H1 (cell line): ENCODE data around the gene HOXA10. TPM values are rescaled to one million over a fixed set of nuclear protein-coding genes. Genes with fewer than 3 reads are reported as not detected.
A peak's percentile ranks its signal among the peaks of the same experiment; 100 is the strongest.

Experiments used
- CTCF ChIA-PET: fragments of 300-600 bp; sonication (Branson Sonifier 250); formaldehyde crosslinking; loops from one replicate; lab custom pipeline; 2021; ENCODE audit not compliant: partially characterized antibody; lab: Charles Lee
- POLR2A ChIA-PET: fragments of 300-600 bp; sonication (Branson Sonifier 250); formaldehyde crosslinking; loops from one replicate; lab custom pipeline; 2021; ENCODE audit warnings: inconsistent platforms; ENCODE audit not compliant: partially characterized antibody; lab: Charles Lee
- DNase-seq, 2 experiments: peaks; one replicate each; pipeline versions ENCODE4 v3.0.0 to v3.0.0-alpha.2; 2010 to 2022; ENCODE audit warnings: low spot score in 2 of 2, low read depth in 1 of 2, mixed read lengths in 1 of 2
- FAIRE-seq: peaks from 2 replicates; lab custom pipeline; 2011; peaks lifted over from hg19 to GRCh38; lab: Jason Lieb, UNC
- H2AFZ ChIP-seq: 2 replicates; pipeline ENCODE4 v1.8.1; 2012; ENCODE audit warnings: low read length, inconsistent platforms
- H2AK5ac ChIP-seq: 2 replicates; pipeline ENCODE4 v1.6.1; 2013; ENCODE audit warnings: low read depth, low read length
- H2BK120ac ChIP-seq: replicated peaks from 2 replicates; pipeline ENCODE3; 2013; ENCODE audit warnings: low read depth, low read length, inconsistent platforms
- H2BK12ac ChIP-seq: 2 replicates; pipeline ENCODE4 v1.6.1; 2013; ENCODE audit warnings: low read depth, low read length
- H2BK15ac ChIP-seq: 2 replicates; pipeline ENCODE4 v1.6.1; 2013; ENCODE audit warnings: low read length
- H2BK20ac ChIP-seq: 2 replicates; pipeline ENCODE4 v1.6.1; 2013; ENCODE audit warnings: low read length
- H2BK5ac ChIP-seq: 2 replicates; pipeline ENCODE4 v1.6.1; 2013; ENCODE audit warnings: low read depth, low read length
- H3K14ac ChIP-seq: 2 replicates; pipeline ENCODE4 v1.6.1; 2013; ENCODE audit warnings: inconsistent platforms; ENCODE audit not compliant: insufficient read length
- H3K18ac ChIP-seq: 2 replicates; pipeline ENCODE4 v1.6.1; 2013; ENCODE audit warnings: low read length; ENCODE audit errors: extremely low read depth
- H3K23ac ChIP-seq: 2 replicates; pipeline ENCODE4 v1.6.1; 2013; ENCODE audit warnings: inconsistent platforms; ENCODE audit not compliant: insufficient read length
- H3K23me2 ChIP-seq: 2 replicates; pipeline ENCODE4 v1.6.1; 2013; ENCODE audit warnings: low read depth, low read length
- H3K27ac ChIP-seq: 2 replicates; pipeline ENCODE4 v1.6.1; 2011; ENCODE audit warnings: low read depth, low read length, inconsistent platforms
- H3K27me3 ChIP-seq, 4 experiments: replicated peaks in 1 of 4; 1 replicate in 1 of 4; 2 replicates in 3 of 4; pipeline versions ENCODE4 v1.6.1 to v1.8.1; 2011 to 2013; ENCODE audit warnings: low read length in 3 of 4, mild to moderate bottlenecking in 3 of 4, inconsistent platforms in 2 of 4, mixed read lengths in 2 of 4, moderate library complexity in 1 of 4; ENCODE audit not compliant: control insufficient read depth in 3 of 4, insufficient read depth in 3 of 4; ENCODE audit errors: extremely low read depth in 1 of 4
- H3K36me3 ChIP-seq, 4 experiments: 2 replicates each; pipeline versions ENCODE4 v1.6.1 to v1.8.1; 2011 to 2013; ENCODE audit warnings: mild to moderate bottlenecking in 4 of 4, low read length in 3 of 4, moderate library complexity in 2 of 4, control low read depth in 1 of 4, inconsistent platforms in 1 of 4; ENCODE audit not compliant: insufficient read depth in 4 of 4, control insufficient read depth in 2 of 4
- H3K4ac ChIP-seq: replicated peaks from 2 replicates; pipeline ENCODE3; 2013; ENCODE audit warnings: low read length, low read depth, mixed read lengths, inconsistent platforms; ENCODE audit not compliant: insufficient read length
- H3K4me1 ChIP-seq, 4 experiments: replicated peaks in 1 of 4; 1 replicate in 1 of 4; 2 replicates in 3 of 4; pipeline versions ENCODE4 v1.6.1 to v1.8.1; 2011 to 2013; ENCODE audit warnings: low read length in 3 of 4, inconsistent platforms in 2 of 4, mixed read lengths in 1 of 4; ENCODE audit not compliant: insufficient read depth in 4 of 4, control insufficient read depth in 3 of 4
- H3K4me2 ChIP-seq, 2 experiments: 2 replicates each; pipeline versions ENCODE4 v1.6.1 to v1.8.1; 2011 to 2013; ENCODE audit warnings: low read depth in 2 of 2, low read length in 2 of 2, control low read depth in 1 of 2, inconsistent platforms in 1 of 2, mild to moderate bottlenecking in 1 of 2; ENCODE audit not compliant: insufficient read depth in 1 of 2
- H3K4me3 ChIP-seq, 4 experiments: fragments of 200-600, 300-600 bp in 1 of 4; sonication (generic), shearing (Covaris generic), sonication (Bioruptor Twin) in 1 of 4; 2 replicates each; pipeline versions ENCODE4 v1.5.1 to v1.8.1; 2011 to 2016; ENCODE audit warnings: low read length in 4 of 4, low read depth in 3 of 4, control low read depth in 2 of 4, inconsistent platforms in 2 of 4, mild to moderate bottlenecking in 2 of 4, mixed read lengths in 1 of 4, moderate library complexity in 1 of 4; ENCODE audit not compliant: insufficient read depth in 2 of 4; ENCODE audit errors: extremely low read depth in 1 of 4
- H3K56ac ChIP-seq: replicated peaks from 2 replicates; pipeline ENCODE3; 2013; ENCODE audit warnings: low read depth, mild to moderate bottlenecking, mixed read lengths, low read length, inconsistent platforms; ENCODE audit not compliant: insufficient read length
- H3K79me1 ChIP-seq: 2 replicates; pipeline ENCODE4 v1.6.1; 2013; ENCODE audit warnings: low read depth, low read length, control low read depth
- H3K79me2 ChIP-seq, 2 experiments: 2 replicates each; pipeline versions ENCODE4 v1.6.1 to v1.8.1; 2012 to 2013; ENCODE audit warnings: low read length in 2 of 2, mild to moderate bottlenecking in 2 of 2, inconsistent platforms in 1 of 2; ENCODE audit not compliant: insufficient read depth in 2 of 2, control insufficient read depth in 1 of 2
- H3K9ac ChIP-seq, 4 experiments: replicated peaks in 1 of 4; 1 replicate in 1 of 4; 2 replicates in 3 of 4; pipeline versions ENCODE4 v1.6.1 to v1.8.1; 2011 to 2013; ENCODE audit warnings: low read depth in 3 of 4, low read length in 3 of 4, control low read depth in 2 of 4, mild to moderate bottlenecking in 2 of 4, moderate library complexity in 2 of 4, inconsistent platforms in 1 of 4; ENCODE audit errors: extremely low read depth in 1 of 4
- H3K9me3 ChIP-seq, 2 experiments: 2 replicates each; pipeline versions ENCODE4 v1.6.1 to v1.8.1; 2012 to 2013; ENCODE audit warnings: mild to moderate bottlenecking in 2 of 2, moderate library complexity in 2 of 2, control low read depth in 1 of 2, inconsistent platforms in 1 of 2, low read depth in 1 of 2, low read length in 1 of 2, mixed read lengths in 1 of 2; ENCODE audit not compliant: insufficient read depth in 2 of 2
- H4K20me1 ChIP-seq, 2 experiments: replicated peaks in 1 of 2; 2 replicates each; pipeline versions ENCODE3 to v1.8.1; 2011 to 2013; ENCODE audit warnings: inconsistent platforms in 2 of 2, low read length in 2 of 2, mild to moderate bottlenecking in 1 of 2; ENCODE audit not compliant: insufficient read depth in 2 of 2, control insufficient read depth in 1 of 2
- H4K5ac ChIP-seq: 2 replicates; pipeline ENCODE4 v1.6.1; 2013; ENCODE audit warnings: low read length, low read depth, mixed read lengths, inconsistent platforms; ENCODE audit not compliant: insufficient read length
- H4K8ac ChIP-seq: 2 replicates; pipeline ENCODE4 v1.8.0; 2013; ENCODE audit warnings: mild to moderate bottlenecking, moderate library complexity, low read length, inconsistent platforms; ENCODE audit not compliant: insufficient read depth; ENCODE audit errors: extremely low read depth
- H4K91ac ChIP-seq: replicated peaks from 2 replicates; pipeline ENCODE3; 2013; ENCODE audit warnings: low read length, mixed read lengths, inconsistent platforms; ENCODE audit not compliant: insufficient read length
- BACH1 ChIP-seq: IDR thresholded peaks from 2 replicates; pipeline ENCODE4 v1.6.1; 2012; ENCODE audit warnings: low read length, improper control_type of control experiment
- JUND ChIP-seq: IDR thresholded peaks from 2 replicates; pipeline ENCODE4 v1.6.1; 2011; ENCODE audit warnings: mild to moderate bottlenecking, improper control_type of control experiment, low read length
- POU5F1 ChIP-seq: IDR thresholded peaks from 2 replicates; pipeline ENCODE4 v1.6.1; 2011; ENCODE audit warnings: low read depth, mild to moderate bottlenecking, low read length, moderate library complexity
- RNF2 ChIP-seq: fragments of 200-900, 300-1000 bp; sonication (generic); IDR thresholded peaks from 2 replicates; pipeline ENCODE4 v1.7.1; 2016; ENCODE audit warnings: borderline replicate concordance, low read depth, mild to moderate bottlenecking, antibody characterized with exemption, low read length; ENCODE audit not compliant: poor library complexity, severe bottlenecking; ENCODE audit errors: missing control alignments
- SP2 ChIP-seq: IDR thresholded peaks from 2 replicates; pipeline ENCODE4 v1.6.1; 2012; ENCODE audit warnings: mild to moderate bottlenecking, low read length, inconsistent platforms
- SRF ChIP-seq: IDR thresholded peaks from 2 replicates; pipeline ENCODE4 v1.6.1; 2011; ENCODE audit warnings: mild to moderate bottlenecking, low read depth, low read length, moderate library complexity
- WGBS, 2 experiments: shearing (Covaris generic) in 1 of 2; methylation state at CpG; one replicate each; pipeline versions ENCODE4 v1.1.6 to v1.1.7; 2013 to 2015; ENCODE audit warnings: low lambda C conversion rate in 2 of 2, mixed read lengths in 2 of 2, inconsistent platforms in 1 of 2, low coverage in 1 of 2, missing lambda C conversion rate in 1 of 2; ENCODE audit not compliant: insufficient replicate concordance in 2 of 2, insufficient coverage in 1 of 2, insufficient read length in 1 of 2; ENCODE audit errors: extremely low coverage in 1 of 2, missing lambda C conversion rate in 1 of 2; 5-methylcytosine and 5-hydroxymethylcytosine counted together
- polyA plus RNA-seq, 7 experiments: library from polyadenylated mRNA; depleted of rRNA in 3 of 7; stranded (reverse) in 5 of 7; unstranded in 2 of 7; fragments of >200 nt in 5 of 7; fragments of 200-250 nt in 2 of 7; gene quantifications; 1 replicate in 5 of 7; 2 replicates in 1 of 7; 4 replicates in 1 of 7; pipeline versions ENCODE4 v1.2.1 to v1.2.3, GENCODE V29; 2011 to 2013; ENCODE audit warnings: missing spikeins in 2 of 7, mixed read lengths in 2 of 7
- total RNA-seq: library from RNA; stranded (reverse); fragmentation: NEBNext Ultra II Directional; extraction: Animal tissue kit (Norgen Biotek cat#: 25700); gene quantifications from 2 replicates; pipeline ENCODE4 v1.2.1, GENCODE V29; 2021

Gene HOXA10
- total and polyA plus RNA-seq, 2 of the 8 experiments (the other 6 are each of a cell fraction or from before 2014, with no cell fraction given), result not detected

DNA sequence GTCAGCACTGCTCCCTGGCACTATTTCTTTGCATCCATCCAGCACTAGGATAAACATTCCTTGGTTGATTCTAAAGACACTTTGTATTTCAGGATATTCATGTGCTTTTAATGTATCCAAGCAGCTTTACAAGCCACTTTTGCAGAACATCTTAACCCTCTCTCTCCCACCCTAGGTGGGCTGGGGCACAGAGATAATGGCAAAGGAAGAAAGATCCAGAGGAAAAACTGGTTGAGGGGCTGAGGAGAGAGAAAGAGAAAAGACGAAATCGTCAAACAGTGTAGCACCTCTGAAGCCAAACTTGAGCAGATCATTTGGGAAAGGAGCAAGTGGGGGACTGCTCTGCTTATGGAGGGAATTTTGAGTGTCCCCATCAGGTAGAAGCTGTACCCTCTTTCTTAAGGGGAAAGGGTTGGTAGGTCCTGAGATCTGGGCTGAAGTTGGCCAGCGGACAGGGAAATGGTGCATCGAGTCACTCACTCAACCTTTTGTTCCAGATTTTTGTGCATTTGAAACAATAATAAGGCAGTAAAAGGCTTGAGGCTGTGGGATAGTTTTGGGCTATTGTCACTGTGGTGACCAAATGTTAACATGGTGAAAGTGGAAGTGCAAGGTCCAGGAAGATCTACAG lies 30.0 kb upstream of the HOXA10 start:
- CTCF ChIA-PET, result interaction anchor here (0.6 to 2.1 kb wide), 8 partner anchors 8 to 571 kb away, joined by 3 to 7 read pairs (median 4); no protein-coding TSS in a partner anchor
- no peak overlapping the region for H3K18ac ChIP-seq
- H2BK12ac ChIP-seq, result no peak overlapping the region
- H3K36me3 ChIP-seq, result peaks cover 0 to 16% (median 0%) of the 10 kb centered on the region in 4 experiments; a peak in 1 of 8 replicates
- no peak overlapping the region for H3K56ac ChIP-seq
- no peak for FAIRE-seq
- no peak overlapping the region for H3K14ac ChIP-seq
- H3K4ac ChIP-seq, result no peak overlapping the region
- 40% methylated on average over 3 of the region's 4 CpGs; no CpG with 5 or more reads in 1 of the 2 experiments for WGBS, 2 experiments
- peaks cover 0 to 5% (median 3%) of the 10 kb centered on the region in 4 experiments; a peak in 5 of 7 replicates for H3K4me1 ChIP-seq
- no peak overlapping the region for H2BK120ac ChIP-seq
- H3K9me3 ChIP-seq, result no peaks in the 10 kb centered on the region; a peak in 1 of 4 replicates
- H4K20me1 ChIP-seq, result peaks cover 30 to 48% of the 10 kb centered on the region in 2 experiments
- TF ChIP-seq JUND, result no peak
- TF ChIP-seq RNF2, result peak; percentile 5
- TF ChIP-seq SP2, result no peak
- TF ChIP-seq POU5F1, result no peak
- no peak for TF ChIP-seq SRF
- no peak for TF ChIP-seq BACH1
- POLR2A ChIA-PET, result interaction anchor here (1.2 kb wide), 1 partner anchor 35 kb away, joined by 3 read pairs; no protein-coding TSS in a partner anchor
- H3K79me1 ChIP-seq, result no peaks in the 10 kb centered on the region; the same call in 1 of the 2 replicates
- H3K79me2 ChIP-seq, result no peaks in the 10 kb centered on the region
- H4K5ac ChIP-seq, result no peak overlapping the region
- no peaks in the 10 kb centered on the region; the same call in 1 of the 2 replicates for H3K23me2 ChIP-seq
- H3K4me2 ChIP-seq, result no peak overlapping the region
- H2BK20ac ChIP-seq, result no peak overlapping the region
- no peak overlapping the region for H3K23ac ChIP-seq
- H4K8ac ChIP-seq, result no peak overlapping the region
- no peak overlapping the region for H2BK5ac ChIP-seq
- H2AK5ac ChIP-seq, result no peak overlapping the region
- H3K27me3 ChIP-seq, result peaks cover 97 to 100% (median 100%) of the 10 kb centered on the region in 4 experiments
- DNase-seq, result peak in 1 of 2 experiments; percentile 42
- no peak overlapping the region for H4K91ac ChIP-seq
- H3K4me3 ChIP-seq, result no peak overlapping the region
- no peak overlapping the region for H2BK15ac ChIP-seq
- H3K27ac ChIP-seq, result no peak overlapping the region
- no peak overlapping the region for H3K9ac ChIP-seq
- no peak overlapping the region for H2AFZ ChIP-seq
